ENCODE results near the gene URGCP. TPM values are rescaled to one million over a fixed set of nuclear protein-coding genes. Genes with fewer than 3 reads are reported as not detected.

URGCP gene
- total and polyA plus RNA-seq, 10 of the 15 experiments (the other 5 are each of a cell fraction or from before 2014, with no cell fraction given), result 2.0 to 29.7 (median 17.5) TPM

DNA sequence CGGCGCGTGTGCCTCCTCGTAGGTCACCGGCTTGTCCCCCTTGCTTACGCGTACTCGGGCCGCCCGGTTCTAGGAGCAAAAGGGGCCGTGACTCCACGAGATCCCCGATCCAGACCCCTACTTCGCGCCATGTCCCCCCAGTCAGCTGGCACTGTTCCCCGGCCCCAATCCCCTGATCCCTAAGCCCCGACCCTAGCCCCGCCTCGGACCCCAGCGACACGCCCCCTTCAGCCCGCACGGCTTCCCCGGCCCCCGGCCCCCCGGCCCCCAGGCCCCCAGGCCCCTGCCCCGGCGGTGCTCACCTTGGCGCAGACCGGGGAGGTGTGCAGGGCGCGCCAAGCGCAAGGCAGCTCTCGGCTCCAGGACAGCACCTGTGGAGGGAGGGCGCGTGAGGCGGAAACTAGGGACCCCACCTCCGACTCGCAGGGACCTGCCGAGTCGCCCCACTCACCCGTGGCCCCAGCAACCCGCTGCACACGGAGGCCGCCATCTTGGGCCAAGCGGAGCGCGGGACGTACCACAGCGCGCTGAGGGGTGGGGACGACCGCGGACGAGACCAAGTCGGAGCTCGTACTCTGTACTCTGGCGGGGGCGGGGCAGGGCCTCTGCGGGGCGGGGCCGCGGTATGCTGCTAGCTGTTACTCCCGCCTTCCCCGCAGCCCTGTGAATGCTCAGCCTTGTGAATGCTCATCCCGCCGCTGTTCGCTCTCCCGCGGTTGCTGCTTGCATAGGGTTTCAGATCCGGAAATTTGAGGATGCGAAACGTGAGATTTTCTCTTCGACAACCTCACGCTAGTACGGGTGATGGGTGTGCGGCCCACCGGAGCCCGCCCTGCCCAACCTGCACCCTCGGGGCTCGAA, 37.2 kb downstream of the URGCP start, which contains the start of gene MRPS24 (continued):
- TF ChIP-seq PAX5 (IDR thresholded peaks at IDR 0.05; ENCODE audit: borderline replicate concordance, low read depth, low read length), result no peak

DNA sequence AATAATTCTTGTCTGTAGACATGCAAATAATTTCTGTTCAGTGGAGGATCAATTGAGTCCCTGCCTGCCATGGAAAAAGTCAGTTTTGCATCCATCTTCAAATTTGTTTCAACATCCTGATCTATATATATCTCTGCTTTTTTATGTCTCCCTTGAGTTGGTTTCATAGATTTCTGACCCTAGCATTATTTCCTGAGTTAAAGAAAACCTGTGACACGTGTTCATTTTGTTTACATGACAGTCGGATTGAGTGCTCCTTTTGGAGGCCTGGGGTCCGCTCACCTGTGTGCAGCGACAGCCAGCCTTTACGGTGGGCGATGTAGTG, 37.8 kb downstream of the URGCP start:
- H3K4me1 ChIP-seq (ENCODE audit: control insufficient read depth, insufficient read depth, low read length), result peaks cover 7% of the 10 kb centered on the region
- BruUV-seq (replicated peaks), result TSS peak; percentile 86
- peak overlapping the region; percentile 92 for H3K4me3 ChIP-seq
- peak overlapping the region; percentile 27; the same call in 1 of the 2 replicates for H3K27ac ChIP-seq (ENCODE audit: control insufficient read depth, insufficient read depth)
- no peak for FAIRE-seq
- H4K20me1 ChIP-seq (ENCODE audit: control insufficient read depth, insufficient read depth), result no peaks in the 10 kb centered on the region
- peak overlapping the region; percentile 68 for H3K9ac ChIP-seq (ENCODE audit: control insufficient read depth, insufficient read depth, low read length)
- peak; percentile 40 for ATAC-seq
- H3K4me2 ChIP-seq (ENCODE audit: control insufficient read depth, insufficient read depth), result peak overlapping the region; percentile 58
- ChIA-PET POLR2A (interaction anchor here (0.6 to 1.5 kb wide), 2 partner anchors 56 to 312 kb away, joined by 3 read pairs; no protein-coding TSS in a partner anchor), RAD21 (ENCODE audit: unreplicated experiment) (interaction anchor here (0.7 to 1.4 kb wide), 3 partner anchors 30 to 992 kb away, joined by 3 to 6 read pairs (median 3); no protein-coding TSS in a partner anchor), SMC1A (ENCODE audit: uncharacterized antibody, unreplicated experiment) (no interaction called here), CTCF (interaction anchor here (1.2 kb wide), 1 partner anchor 286 kb away, joined by 4 read pairs; the partner anchor contains the start of gene STK17A)
- peak overlapping the region; percentile 51 for H2AFZ ChIP-seq (ENCODE audit: control insufficient read depth, low read depth, low read length)
- H3K27me3 ChIP-seq (replicated peaks in 1 of 2; ENCODE audit: control insufficient read depth in 2 of 2, insufficient read depth in 2 of 2, low read length in 1 of 2), result no peaks in the 10 kb centered on the region
- WGBS (ENCODE audit: insufficient coverage, insufficient replicate concordance, low lambda C conversion rate, missing lambda C conversion rate), result 0% methylated on average over 6 of the region's 6 CpGs
- peaks cover 3% of the 10 kb centered on the region; the same call in 1 of the 2 replicates for H3K79me2 ChIP-seq (ENCODE audit: control insufficient read depth, insufficient read depth, low read length)
- peaks cover 1 to 3% of the 10 kb centered on the region in 2 experiments; a peak in 2 of 4 replicates for H3K36me3 ChIP-seq (ENCODE audit: control insufficient read depth in 2 of 2, insufficient read depth in 2 of 2, low read length in 1 of 2)
- in situ Hi-C loops (cut with MboI), result no loop called here
- H3K9me3 ChIP-seq (replicated peaks; ENCODE audit: control insufficient read depth, insufficient read depth, low read length), result 0 out of 3 replicates have a peak, but pooled peaks cover 1% of the 10 kb centered on the region
- no peak for DNase-seq (ENCODE audit: low read depth, low spot score)
- intact Hi-C loops (cut with micrococcal nuclease; ENCODE audit: unreplicated experiment), result no loop called here
- no peak for TF ChIP-seq SIX5 (IDR thresholded peaks at IDR 0.05; ENCODE audit: low read depth, low read length, severe bottlenecking)
- TF ChIP-seq NR2F1 (conservative IDR thresholded peaks at IDR 0.05), result no peak
- no peak for TF ChIP-seq TCF7 (IDR thresholded peaks at IDR 0.05; ENCODE audit: borderline replicate concordance)
- TF ChIP-seq, protein P1, sequence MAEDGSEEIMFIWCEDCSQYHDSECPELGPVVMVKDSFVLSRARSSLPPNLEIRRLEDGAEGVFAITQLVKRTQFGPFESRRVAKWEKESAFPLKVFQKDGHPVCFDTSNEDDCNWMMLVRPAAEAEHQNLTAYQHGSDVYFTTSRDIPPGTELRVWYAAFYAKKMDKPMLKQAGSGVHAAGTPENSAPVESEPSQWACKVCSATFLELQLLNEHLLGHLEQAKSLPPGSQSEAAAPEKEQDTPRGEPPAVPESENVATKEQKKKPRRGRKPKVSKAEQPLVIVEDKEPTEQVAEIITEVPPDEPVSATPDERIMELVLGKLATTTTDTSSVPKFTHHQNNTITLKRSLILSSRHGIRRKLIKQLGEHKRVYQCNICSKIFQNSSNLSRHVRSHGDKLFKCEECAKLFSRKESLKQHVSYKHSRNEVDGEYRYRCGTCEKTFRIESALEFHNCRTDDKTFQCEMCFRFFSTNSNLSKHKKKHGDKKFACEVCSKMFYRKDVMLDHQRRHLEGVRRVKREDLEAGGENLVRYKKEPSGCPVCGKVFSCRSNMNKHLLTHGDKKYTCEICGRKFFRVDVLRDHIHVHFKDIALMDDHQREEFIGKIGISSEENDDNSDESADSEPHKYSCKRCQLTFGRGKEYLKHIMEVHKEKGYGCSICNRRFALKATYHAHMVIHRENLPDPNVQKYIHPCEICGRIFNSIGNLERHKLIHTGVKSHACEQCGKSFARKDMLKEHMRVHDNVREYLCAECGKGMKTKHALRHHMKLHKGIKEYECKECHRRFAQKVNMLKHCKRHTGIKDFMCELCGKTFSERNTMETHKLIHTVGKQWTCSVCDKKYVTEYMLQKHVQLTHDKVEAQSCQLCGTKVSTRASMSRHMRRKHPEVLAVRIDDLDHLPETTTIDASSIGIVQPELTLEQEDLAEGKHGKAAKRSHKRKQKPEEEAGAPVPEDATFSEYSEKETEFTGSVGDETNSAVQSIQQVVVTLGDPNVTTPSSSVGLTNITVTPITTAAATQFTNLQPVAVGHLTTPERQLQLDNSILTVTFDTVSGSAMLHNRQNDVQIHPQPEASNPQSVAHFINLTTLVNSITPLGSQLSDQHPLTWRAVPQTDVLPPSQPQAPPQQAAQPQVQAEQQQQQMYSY (CRISPR knock-in tag; IDR thresholded peaks at IDR 0.05), result no peak
- no peak for TF ChIP-seq NR2C2 (IDR thresholded peaks at IDR 0.05; ENCODE audit: borderline replicate concordance, control insufficient read depth, insufficient read length, low read depth)
- TF ChIP-seq BMI1 (IDR thresholded peaks at IDR 0.05; ENCODE audit: borderline replicate concordance), result no peak
- TF ChIP-seq, protein P2, sequence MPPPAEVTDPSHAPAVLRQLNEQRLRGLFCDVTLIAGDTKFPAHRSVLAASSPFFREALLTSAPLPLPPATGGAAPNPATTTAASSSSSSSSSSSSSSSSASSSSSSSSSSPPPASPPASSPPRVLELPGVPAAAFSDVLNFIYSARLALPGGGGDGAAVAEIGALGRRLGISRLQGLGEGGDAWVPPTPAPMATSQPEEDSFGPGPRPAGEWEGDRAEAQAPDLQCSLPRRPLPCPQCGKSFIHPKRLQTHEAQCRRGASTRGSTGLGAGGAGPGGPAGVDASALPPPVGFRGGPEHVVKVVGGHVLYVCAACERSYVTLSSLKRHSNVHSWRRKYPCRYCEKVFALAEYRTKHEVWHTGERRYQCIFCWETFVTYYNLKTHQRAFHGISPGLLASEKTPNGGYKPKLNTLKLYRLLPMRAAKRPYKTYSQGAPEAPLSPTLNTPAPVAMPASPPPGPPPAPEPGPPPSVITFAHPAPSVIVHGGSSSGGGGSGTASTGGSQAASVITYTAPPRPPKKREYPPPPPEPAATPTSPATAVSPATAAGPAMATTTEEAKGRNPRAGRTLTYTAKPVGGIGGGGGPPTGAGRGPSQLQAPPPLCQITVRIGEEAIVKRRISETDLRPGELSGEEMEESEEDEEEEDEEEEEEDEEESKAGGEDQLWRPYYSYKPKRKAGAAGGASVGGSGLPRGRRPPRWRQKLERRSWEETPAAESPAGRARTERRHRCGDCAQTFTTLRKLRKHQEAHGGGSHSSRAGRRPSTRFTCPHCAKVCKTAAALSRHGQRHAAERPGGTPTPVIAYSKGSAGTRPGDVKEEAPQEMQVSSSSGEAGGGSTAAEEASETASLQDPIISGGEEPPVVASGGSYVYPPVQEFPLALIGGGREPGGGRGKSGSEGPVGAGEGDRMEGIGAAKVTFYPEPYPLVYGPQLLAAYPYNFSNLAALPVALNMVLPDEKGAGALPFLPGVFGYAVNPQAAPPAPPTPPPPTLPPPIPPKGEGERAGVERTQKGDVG (CRISPR knock-in tag; IDR thresholded peaks at IDR 0.05), result no peak
- TF ChIP-seq SIN3A (IDR thresholded peaks at IDR 0.05; ENCODE audit: low read depth, low read length), result no peak
- no peak for TF ChIP-seq MTA3 (IDR thresholded peaks at IDR 0.05; ENCODE audit: borderline replicate concordance, low read length)
- TF ChIP-seq PAX8 (IDR thresholded peaks at IDR 0.05), result no peak
- TF ChIP-seq IRF4 (IDR thresholded peaks at IDR 0.05; ENCODE audit: low read depth, low read length), result no peak
